ENCODE measurements around the gene GNAT3.

GNAT3 gene

DNA sequence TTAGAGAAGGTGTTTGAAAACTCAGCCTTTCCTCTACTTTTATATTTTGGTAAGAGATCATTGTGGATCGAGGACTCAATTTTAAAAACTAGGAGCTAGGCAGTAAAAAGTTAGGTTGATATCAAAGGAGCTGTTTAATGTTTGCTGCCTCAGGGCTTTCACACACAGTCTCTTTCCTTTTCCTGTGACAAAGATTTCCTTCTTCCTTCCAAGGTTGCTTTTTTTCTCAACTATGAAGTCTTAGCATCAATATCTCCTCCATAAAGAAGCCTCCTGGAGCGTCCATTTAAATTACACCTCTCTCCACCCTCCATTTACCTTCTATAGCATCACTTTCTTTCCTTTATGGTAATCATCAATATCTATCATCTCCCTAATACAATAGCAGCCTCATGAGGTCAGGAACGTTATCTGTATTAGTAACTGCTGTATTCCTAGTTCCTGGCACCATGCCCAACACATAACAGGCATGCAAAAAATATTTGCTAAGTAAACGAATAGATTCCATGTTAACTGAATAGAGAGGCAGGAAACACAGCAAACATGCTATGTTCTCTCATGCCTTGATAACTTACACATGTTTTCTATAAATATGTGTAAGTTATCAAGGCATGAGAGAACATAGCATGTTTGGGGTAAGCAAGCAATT lies 48.5 kb downstream of the GNAT3 start:
- DNase-seq (ENCODE audit: low read depth), result no peak

DNA sequence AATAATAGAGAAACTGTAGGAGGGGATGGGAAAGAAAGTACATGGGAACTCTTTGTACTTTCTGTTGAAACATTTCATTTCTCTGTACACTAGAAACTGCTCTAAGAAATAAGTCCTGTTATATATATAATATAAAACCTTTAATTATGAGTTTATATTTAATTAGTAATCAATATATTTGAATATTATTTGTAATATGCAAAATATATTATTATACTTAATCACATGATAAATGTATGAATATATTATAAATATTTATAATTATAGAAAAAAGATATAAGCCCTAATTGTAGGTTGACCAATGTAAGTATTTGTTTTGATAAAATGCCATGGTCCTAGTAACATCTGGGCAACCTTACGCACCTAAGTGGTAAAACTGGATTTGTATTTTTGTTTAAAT lies 51.0 kb downstream of the GNAT3 start:
- DNase-seq (ENCODE audit: low read depth), result no peak

DNA sequence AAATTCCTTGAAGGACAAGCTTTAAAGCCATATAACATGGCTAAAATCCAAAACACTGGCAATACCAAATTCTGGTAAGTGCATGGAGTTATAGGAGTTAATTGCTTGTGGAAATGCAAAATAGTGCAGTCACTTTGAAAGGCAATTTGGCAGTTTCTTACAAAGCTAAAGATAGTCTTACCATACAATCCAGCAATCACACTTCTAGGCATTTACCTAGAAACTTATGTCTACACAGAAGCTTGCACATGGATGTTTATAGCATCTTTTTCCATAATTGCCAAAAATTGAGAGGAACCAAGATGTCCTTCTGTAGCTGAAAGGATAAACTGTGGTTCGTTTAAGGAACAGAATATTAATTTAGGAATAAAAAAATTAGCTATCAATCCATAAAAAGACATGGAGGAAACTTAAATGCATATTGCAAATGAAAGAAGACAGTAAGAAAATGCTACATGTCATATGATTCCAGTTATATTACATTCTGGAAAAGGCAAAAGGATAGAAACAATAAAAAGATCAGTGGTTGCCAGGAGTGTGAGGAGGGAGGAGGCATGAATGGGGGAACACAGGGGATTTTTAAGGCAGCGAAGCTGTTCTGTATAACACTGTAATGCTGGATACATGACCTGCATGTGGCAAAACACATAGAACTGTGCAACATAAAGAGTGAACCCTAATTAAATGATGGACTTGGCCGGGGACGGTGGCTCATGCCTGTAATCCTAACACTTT lies 51.9 kb downstream of the GNAT3 start:
- DNase-seq (ENCODE audit: low read depth), result no peak

DNA sequence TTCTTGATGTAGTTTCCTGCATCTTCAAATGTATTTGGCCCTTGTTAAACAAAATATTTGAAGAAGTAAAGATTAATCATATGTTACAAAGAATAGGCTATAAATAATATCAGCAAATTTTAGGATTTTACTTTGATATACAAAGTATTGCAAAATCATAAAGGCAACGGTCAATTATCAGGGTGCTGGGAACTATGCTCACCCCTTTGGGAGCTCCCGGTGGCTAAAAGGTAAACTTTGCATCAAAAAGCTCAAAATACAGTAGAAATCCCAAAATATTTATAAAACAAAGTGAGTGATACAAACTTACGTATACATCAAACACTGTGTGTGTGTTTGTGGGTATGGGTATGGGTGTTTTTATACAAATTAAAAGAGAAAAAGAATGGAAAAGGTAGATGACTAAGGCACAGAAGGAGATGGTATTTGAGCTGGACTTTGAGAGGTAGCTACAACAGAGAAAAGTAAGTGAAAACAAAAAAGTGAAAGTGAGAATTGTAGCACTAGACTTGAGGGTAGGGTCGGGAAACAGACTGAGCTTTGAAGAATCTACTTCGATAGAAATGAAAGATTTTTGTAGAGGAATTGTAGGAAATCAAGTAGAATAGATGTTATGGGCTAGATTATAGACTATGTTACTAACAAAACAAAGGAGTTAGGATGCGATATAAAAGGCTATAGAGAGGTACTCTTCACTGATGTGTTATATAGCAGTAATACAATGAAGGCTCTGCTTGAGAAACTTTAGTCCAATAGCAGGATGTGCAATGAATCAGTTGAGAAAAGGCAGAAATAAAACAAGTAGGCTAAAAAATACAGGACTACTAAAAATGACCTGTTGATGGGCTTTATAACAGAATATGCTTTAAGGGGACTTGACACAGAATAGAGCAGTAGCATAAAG lies 52.8 kb downstream of the GNAT3 start:
- DNase-seq (ENCODE audit: low read depth), result no peak

DNA sequence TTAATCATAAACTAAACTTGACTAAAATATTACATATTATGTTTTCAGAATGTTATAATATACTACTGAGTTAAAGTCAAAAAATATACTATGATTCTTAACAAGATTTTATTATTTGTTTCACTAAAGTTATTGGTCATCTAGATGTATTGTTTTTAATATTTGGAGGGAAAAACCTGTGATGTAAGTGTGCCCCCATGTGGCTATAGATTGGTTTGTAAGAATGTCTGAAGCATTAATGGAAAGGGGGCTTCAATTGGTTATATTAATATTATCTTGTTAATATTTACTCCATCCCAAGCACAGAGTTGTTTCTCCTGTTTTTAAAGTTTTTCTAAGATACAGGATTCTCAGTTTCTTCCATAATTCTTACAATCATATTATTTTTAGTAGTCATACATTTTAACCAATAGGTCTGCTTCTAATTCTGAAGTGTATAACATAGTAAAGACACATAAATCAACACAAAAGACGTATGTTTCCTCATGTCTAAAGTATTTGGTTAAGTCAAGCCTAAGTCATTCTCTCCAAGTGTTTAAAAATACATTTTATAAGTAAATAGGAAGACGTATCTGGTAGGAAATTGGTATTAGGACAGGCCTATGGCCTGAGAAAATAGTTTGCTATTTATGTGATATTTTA lies 58.0 kb downstream of the GNAT3 start:
- DNase-seq (ENCODE audit: low read depth), result no peak

DNA sequence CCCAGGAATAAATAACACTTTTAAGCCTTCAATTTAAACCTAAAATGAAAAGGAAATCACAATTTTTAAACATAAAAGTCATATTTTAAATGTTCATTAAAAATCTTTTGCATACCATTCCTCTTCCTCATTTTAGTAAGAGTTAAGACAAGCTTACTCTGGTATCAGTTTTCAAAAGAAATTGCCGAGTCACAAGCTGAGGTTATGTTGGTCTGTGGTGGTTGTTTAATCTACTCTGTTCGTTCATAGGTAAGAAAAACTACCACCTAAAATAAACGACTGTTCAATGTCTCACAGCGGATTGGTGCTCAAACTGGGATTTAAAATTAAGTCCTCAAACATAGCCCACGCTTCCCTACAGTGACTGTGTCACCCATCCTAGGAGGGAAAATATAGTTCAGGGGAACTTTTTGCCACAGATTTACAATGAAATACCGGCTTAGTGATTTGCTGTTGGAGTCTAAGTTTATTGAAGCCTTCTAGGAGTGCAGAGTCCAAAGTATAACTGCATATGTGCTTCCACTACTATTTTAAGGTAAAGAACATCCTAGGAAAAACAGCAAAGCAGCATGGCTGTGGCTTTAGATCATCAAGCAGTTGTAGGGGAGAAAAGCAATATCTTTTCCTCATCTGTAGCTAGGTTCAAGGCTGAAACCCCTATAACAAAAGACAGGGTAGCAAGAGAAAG lies 61.1 kb downstream of the GNAT3 start:
- DNase-seq (ENCODE audit: low read depth), result no peak

DNA sequence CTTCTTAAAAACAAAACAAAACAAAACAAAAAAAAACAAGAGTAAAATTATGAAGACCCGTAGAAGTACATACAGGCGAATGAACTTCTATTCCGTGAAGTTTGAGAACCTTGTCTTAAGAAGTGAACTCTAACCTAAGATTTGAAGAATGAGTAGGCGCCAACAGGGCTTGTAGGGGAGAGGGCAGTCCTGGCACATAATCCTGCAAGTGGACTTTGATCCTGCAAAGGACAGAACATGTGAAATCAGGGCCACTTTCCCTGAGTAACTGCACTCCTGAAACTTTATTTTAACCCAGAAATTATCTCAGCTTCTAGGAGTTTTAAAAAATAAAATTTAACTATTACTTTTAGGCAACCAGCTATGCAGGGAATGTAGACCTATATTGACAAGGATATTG lies 62.0 kb downstream of the GNAT3 start:
- no peak for DNase-seq (ENCODE audit: low read depth)

DNA sequence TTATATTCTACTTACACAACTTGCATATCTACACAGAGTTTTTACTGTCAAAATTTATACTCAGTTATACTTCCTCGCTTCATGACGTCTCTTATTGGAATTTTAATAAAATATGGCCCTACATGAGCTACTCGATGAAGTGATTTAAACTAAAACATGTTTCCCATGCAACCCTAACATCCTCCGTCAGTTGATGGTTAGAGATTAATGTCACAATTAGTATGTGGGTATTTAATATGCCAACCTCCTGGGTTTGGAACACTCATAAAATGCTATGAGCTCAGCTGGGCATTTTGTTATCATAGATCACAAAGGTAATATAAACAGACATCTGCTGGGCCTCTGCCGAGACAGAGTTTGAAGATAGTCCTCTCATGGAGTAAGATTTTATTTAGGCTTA lies 66.5 kb downstream of the GNAT3 start:
- no peak for DNase-seq (ENCODE audit: low read depth)

DNA sequence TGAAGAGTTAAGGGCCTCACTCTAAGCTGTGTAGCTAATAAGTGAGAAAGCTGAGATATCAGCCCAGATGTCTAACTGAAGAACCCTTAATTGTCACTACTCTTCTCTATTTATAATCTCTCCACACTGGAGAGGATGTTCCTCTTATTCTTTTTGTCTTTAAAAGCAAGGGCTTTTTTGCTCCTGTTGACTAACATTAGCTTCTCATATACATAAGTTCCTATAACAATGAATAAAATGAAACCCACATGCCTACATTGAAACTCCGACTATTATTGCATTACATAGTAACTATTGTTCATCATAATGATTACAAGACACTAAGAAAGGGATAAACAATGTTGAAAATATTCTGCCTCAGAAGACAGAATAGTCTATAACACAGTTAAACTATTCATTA lies 67.1 kb downstream of the GNAT3 start:
- DNase-seq (ENCODE audit: low read depth), result no peak

DNA sequence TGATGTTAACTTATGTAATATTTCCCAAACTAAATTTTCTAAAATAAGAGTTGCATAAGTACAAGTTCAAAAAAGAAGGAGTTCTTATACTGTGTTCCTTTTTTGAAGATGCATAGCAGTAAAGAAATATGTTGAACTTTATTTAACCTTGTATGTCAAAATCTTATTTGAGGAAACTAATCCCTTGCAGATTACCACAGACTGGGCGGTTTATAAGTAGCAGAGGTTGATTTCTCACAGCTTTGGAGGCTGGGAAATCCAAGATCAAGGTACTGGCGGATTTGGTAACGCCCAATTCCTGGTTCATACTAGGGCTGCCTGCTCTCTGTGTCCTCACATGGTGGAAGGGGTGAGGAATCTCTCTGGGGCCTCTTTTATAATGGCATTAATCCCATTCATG lies 68.5 kb downstream of the GNAT3 start:
- no peak for DNase-seq (ENCODE audit: low read depth)

DNA sequence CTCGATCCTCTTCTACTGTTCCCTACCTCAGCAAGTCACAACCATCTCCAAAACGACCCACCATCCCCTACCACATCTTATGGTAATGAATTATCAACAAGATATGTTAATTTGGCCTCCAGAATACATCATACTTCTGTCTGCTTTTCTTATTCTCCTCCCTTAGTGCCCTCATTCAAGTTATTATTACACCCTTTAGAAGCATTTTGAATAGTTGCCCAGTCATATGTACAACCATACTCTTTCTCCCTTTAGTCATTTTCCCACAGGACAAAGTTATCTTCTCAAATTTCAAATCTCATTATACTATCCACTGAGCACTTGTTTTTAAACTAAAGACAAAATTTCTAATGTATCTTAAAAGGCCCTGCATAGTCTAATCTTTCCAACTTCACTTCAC lies 71.0 kb downstream of the GNAT3 start:
- DNase-seq (ENCODE audit: low read depth), result no peak

DNA sequence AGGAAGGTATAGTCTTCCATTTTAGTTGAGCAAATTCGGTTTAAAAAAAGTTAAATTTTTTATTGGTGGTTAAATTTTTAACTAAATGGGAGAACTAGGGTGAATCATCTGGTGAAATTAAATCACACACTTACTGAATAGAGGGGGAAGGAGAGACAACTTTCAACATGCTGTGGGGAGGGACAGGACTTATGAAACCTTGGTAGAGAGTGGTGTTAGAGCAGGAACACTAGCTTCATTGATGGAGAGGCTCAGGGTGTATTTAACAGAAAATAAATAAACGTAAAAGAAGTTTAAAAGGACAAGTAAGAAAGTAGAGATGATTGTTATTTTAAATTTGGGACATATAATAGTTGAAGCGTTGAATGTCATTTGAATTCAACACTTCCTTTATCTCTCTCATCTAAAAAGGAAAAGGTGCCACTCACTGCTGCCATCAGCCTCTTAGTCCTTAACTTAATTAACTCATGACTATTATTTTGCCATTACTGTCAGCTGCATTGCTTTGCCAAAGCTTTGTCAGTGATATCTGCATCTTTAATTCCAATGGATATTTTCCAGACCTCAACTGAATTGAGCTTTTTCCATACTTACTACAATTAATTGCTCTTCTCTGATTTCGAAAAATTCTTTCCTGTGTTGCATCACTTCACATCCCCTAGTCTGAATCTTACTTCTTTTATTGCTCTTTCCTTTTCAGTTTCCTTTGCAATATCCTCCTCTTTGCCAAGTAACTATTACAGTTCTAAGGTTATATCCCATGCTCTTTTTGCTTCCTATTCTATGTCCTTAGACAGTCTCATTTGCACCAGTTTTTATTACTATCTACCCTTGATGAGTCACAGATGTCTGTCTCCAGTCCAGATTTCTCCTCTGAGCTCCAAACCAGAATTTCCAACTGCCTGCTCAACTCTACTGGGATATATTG lies 71.7 kb downstream of the GNAT3 start:
- no peak for DNase-seq (ENCODE audit: low read depth)

DNA sequence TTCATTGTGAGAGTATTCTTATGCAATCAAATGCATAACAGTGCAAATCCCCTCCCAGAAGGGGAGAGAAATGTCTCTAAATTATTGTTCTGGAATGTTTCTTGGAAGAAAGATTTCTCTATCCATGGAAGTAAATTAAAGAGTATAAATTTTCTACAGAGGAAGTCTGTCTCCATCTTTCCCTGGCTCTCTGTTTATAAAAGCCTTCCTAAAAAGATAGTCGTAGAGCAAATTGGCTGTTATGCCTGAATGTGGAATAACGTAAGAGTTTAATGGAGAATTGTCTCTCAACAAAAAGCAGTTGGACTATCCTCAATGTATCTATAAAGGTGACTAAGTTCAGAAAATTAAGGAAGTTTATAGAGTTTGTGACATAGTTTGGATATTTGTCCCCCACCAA lies 76.3 kb downstream of the GNAT3 start:
- no peak for DNase-seq (ENCODE audit: low read depth)

DNA sequence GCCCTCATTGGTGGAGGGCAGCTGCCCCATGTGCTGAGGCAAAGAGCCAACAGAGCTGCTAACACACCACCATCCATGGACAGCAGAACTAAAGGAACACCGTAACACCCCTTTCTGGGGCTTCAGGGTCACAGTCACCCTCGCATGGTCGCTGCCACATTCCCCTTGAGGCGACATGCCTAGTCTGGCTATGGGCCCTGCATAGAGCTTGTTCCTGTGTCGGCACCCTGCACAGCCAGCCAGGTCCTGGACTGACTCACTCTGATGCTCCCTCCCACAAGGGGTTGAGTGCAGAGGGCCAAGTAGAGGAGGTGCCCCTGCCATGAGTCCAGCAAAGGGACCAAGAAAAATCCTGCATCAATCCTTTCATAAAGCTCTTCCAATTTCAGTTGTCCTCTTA lies 77.8 kb downstream of the GNAT3 start:
- no peak for DNase-seq (ENCODE audit: low read depth)

DNA sequence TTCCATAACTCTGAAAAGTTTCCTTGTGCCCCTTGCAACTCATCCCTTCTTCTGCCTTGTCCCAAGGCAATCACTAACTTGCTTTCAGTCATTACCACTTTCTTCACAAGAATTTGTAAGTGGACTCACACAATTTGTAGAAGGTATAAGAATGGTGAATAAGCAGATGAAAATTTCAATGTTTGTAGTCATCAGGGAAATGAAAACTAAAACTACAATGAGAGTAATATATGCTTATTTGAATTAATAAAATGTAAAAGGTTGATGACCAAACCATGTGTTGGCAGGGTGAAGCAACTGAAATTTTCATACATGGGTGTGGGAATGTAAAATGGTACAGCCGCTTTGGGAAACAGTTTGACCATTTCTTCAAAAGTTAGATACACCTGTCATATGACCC lies 79.7 kb downstream of the GNAT3 start:
- no peak for DNase-seq (ENCODE audit: low read depth)

DNA sequence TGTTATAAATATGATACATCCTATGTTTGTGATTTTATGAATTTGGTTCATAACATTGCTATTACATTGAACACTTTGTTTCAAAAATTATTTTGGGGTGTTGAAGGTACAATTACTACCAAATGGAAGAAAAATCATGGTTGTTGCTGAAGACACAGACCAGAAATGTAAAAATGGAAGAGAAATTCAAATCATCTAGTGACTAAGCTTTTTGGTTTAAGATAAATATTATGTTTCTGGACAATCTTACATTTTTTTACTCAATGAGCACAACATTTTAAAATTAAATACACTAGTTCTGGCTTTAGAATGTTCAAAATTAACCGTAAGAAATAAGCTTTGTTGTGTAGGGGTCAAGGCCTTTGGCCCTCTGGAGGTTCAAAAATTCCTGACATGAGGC lies 82.7 kb downstream of the GNAT3 start:
- no peak for DNase-seq (ENCODE audit: low read depth)

DNA sequence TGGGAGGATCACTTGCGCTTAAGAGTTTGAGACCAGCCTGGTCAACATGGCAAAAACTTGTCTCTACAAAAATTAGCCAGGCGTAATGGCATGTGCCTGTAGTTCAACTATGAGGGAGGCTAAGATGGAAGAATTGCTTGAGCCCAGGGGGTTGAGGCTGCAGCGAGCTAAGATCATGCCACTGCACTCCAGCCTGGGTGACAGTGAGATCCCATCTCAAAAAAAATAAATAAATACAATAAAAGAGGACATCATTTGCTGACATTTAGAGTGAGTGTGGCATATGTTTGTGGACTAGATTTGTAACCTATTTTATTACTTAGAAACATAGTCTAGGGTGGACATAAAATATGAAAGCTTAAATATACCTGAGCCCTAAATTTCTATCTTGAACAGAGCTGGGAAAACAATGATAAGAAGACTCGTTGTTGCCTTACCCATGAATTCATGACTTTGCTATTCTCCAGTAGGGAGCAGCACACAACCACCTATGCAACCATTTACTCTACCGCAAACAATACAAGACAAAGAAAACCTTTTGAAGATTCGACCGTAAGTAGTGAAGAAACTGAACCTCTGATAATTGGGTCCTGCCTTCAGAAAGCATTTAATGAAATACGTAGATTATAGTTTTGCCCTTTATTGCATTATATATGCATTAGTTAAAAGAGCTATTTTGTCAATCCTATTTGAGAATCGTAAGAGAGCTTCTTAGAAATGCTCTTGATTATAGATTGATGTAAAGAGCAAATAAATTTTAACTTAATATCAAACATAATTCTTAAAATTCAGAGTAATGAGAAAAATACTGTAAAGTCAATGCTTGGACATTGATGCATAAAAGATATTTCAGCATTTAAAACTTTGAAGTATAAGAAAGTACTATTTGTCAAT lies 83.5 kb downstream of the GNAT3 start:
- DNase-seq (ENCODE audit: low read depth), result no peak

DNA sequence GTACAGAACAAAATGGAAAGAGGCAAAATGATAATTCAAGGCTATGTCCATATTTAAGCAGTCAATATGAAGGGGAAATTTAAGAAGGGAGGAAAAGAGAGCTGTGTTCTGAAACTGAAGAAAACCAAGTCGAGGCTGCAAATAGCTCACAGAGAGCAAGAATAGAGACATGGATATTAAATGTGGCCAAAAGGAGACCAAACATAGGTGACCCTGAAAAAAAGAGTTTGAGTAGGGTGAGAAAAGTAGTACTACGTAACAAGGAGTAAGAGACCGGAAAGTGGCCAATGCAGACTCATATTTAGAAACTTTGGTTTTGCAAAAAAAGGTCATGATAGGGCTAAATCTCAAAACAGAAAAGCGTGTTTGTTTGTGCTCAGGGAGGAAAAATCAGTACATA lies 84.6 kb downstream of the GNAT3 start:
- no peak for DNase-seq (ENCODE audit: low read depth)

DNA sequence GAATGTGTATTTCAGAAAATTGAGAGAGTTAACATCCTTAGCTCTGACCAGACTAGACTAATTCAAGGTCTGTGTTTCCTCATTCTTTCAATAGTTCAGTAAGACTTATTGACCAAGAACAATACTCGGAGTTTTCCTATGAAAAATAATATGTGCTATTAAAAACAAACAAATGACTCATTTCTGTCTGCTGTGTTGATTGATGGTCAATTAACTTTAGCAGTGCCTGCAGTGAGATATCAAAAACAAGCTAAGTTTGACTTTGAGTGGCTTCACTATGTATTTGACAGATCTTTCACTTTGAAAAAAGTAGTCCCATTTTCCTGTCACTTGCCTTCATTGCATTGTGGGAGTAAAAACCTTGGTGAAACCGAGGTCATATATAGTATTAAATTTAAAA lies 91.0 kb downstream of the GNAT3 start:
- no peak for DNase-seq (ENCODE audit: low read depth)

Measured in activated T-helper 1 cell treated with Interleukin-2 at 50 U/mL for 16 hours (primary cell).